SK-N-SH (cell line): ENCODE results near the gene TRIM44.

Experiments used
- GATA2 ChIP-seq: sonication (generic); formaldehyde crosslinking; IDR thresholded peaks from 2 replicates; pipeline ENCODE4 v1.5.0; 2020; ENCODE audit warnings: mild to moderate bottlenecking, missing genetic modification reagents
- RCOR1 ChIP-seq: fragments of 150-350 bp; IDR thresholded peaks from 2 replicates; pipeline ENCODE4 v1.6.1; 2017; ENCODE audit warnings: antibody characterized with exemption, low read length
- TAF1 ChIP-seq: IDR thresholded peaks from 2 replicates; pipeline ENCODE4 v1.6.1; 2012; ENCODE audit warnings: low read depth, mild to moderate bottlenecking, low read length, moderate library complexity, borderline replicate concordance

DNA sequence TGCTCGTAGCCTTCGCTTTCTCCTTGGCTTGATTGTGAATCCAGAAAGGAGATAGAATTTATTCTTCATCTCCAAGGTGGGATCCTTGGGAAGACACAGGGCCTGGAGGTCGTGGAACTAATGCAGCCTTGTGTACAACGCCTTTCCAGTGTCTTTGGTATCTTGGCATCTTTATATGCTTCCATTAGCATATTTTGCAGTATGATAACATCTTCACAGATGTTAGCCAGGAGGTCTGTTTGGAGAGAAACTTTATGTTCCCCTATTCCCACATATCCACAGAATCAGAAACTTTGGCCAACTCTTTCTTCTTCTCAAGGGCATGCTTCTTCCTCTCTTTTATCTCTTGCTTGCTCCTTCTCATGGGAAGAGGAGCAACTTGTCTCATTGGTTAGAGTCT, 101.2 kb downstream of the TRIM44 start:
- TF ChIP-seq RCOR1: no peak
- 0 out of 2 replicates have a peak, but pooled peaks have one; percentile 9 for TF ChIP-seq GATA2 (CRISPR knock-in tag)
- TF ChIP-seq TAF1: no peak
